DND-41 (cell line): ENCODE results near the gene SIGLEC9.

Experiments used
- ATAC-seq: fragments of 200-7000 bp; cut with Tn5 transposase; 3 replicates; pipeline ENCODE4 v1.9.1; 2021; ENCODE audit warnings: low read depth; ENCODE audit not compliant: insufficient read depth
- DNase-seq: peaks from one replicate; pipeline ENCODE4 v3.0.0-alpha.2; 2020
- H2AFZ ChIP-seq: 2 replicates; pipeline ENCODE4 v1.6.0; 2012; ENCODE audit warnings: low read depth, low read length
- H3K27ac ChIP-seq: 2 replicates; pipeline ENCODE4 v1.5.1; 2012; ENCODE audit warnings: low read length, inconsistent platforms
- H3K27me3 ChIP-seq: fragments of 200-600 bp; sonication (generic); 2 replicates; pipeline ENCODE4 v1.6.0; 2012; ENCODE audit warnings: low read length, mild to moderate bottlenecking, inconsistent platforms; ENCODE audit not compliant: insufficient read depth, poor library complexity
- H3K36me3 ChIP-seq: 2 replicates; pipeline ENCODE4 v1.5.1; 2012; ENCODE audit warnings: low read length, inconsistent platforms; ENCODE audit not compliant: insufficient read depth
- H3K4me1 ChIP-seq: 2 replicates; pipeline ENCODE4 v1.5.1; 2012; ENCODE audit warnings: mild to moderate bottlenecking, low read length; ENCODE audit not compliant: insufficient read depth
- H3K4me2 ChIP-seq: 2 replicates; pipeline ENCODE4 v1.6.0; 2012; ENCODE audit warnings: mild to moderate bottlenecking, moderate library complexity, low read length, inconsistent platforms; ENCODE audit not compliant: insufficient read depth
- H3K4me3 ChIP-seq, 2 experiments: fragments of 200-600 bp in 1 of 2; shearing (Covaris generic) in 1 of 2; 2 replicates each; pipeline ENCODE4 v1.5.1; 2012 to 2016; ENCODE audit warnings: inconsistent platforms in 2 of 2, low read length in 2 of 2, mild to moderate bottlenecking in 2 of 2, low read depth in 1 of 2, moderate library complexity in 1 of 2
- H3K79me2 ChIP-seq: 2 replicates; pipeline ENCODE4 v1.6.0; 2012; ENCODE audit warnings: low read length, inconsistent platforms; ENCODE audit not compliant: insufficient read depth
- H3K9ac ChIP-seq: 2 replicates; pipeline ENCODE4 v1.6.0; 2012; ENCODE audit warnings: low read depth, mild to moderate bottlenecking, inconsistent platforms, low read length, moderate library complexity
- H3K9me3 ChIP-seq: 2 replicates; pipeline ENCODE4 v1.5.1; 2012; ENCODE audit warnings: low read length, moderate library complexity, mild to moderate bottlenecking, inconsistent platforms; ENCODE audit not compliant: insufficient read depth, severe bottlenecking
- H4K20me1 ChIP-seq: 2 replicates; pipeline ENCODE4 v1.6.0; 2012; ENCODE audit warnings: low read length; ENCODE audit not compliant: insufficient read depth
- EZH2 ChIP-seq: IDR thresholded peaks from 3 replicates; pipeline ENCODE4 v1.6.1; 2012; ENCODE audit warnings: borderline replicate concordance, low read depth, mild to moderate bottlenecking, moderate library complexity, low read length, inconsistent platforms; ENCODE audit not compliant: severe bottlenecking
- TF ChIP-seq, protein P1 (sequence below): IDR thresholded peaks from 2 replicates; pipeline ENCODE4 v1.5.1; 2012; ENCODE audit warnings: borderline replicate concordance, low read length, moderate library complexity, mild to moderate bottlenecking; ENCODE audit not compliant: poor library complexity, severe bottlenecking; ENCODE audit errors: extremely low read depth

SIGLEC9 gene

DNA sequence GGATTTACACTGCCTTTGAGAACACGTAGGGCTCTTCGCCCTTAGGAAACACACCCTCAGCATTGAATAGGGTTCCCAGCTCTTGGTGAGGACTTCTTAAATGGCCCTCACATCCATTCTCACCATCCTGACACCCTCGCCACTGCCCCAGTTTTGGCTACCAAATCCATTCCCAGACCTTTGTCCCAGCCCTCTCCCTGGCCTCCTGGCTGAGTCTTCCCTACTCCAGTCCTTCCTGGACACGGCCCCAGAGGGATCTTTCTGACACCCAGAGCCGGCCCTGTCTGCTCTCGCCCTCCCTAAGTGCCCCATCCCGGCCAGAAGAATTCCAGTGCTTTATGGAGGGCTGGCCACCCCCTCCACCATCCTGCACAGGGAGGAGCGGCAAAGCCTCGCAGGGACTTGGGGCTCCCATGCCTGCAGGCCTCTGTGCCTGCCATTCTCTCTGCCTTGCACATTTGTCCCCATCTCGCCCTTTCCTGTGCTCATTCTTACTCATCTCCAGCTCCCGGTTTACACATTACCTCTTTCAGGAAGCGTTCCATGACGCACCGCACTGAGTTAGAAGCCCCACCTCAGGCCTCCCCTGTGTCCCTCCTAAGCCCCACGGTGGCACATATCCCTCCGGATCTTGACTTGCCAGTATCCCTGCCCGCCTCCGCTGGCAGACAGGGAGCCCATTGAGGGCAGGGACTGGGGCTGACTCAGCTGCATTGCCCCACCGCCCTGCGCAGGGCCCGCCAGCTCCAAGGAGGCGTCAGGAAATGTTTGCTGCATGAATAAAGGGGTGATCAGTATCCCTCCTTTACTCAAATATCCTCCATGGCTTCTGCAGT is 31.0 kb upstream of the SIGLEC9 start:
- TF ChIP-seq, protein P1, sequence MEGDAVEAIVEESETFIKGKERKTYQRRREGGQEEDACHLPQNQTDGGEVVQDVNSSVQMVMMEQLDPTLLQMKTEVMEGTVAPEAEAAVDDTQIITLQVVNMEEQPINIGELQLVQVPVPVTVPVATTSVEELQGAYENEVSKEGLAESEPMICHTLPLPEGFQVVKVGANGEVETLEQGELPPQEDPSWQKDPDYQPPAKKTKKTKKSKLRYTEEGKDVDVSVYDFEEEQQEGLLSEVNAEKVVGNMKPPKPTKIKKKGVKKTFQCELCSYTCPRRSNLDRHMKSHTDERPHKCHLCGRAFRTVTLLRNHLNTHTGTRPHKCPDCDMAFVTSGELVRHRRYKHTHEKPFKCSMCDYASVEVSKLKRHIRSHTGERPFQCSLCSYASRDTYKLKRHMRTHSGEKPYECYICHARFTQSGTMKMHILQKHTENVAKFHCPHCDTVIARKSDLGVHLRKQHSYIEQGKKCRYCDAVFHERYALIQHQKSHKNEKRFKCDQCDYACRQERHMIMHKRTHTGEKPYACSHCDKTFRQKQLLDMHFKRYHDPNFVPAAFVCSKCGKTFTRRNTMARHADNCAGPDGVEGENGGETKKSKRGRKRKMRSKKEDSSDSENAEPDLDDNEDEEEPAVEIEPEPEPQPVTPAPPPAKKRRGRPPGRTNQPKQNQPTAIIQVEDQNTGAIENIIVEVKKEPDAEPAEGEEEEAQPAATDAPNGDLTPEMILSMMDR = no peak
- TF ChIP-seq EZH2 = no peak

DNA sequence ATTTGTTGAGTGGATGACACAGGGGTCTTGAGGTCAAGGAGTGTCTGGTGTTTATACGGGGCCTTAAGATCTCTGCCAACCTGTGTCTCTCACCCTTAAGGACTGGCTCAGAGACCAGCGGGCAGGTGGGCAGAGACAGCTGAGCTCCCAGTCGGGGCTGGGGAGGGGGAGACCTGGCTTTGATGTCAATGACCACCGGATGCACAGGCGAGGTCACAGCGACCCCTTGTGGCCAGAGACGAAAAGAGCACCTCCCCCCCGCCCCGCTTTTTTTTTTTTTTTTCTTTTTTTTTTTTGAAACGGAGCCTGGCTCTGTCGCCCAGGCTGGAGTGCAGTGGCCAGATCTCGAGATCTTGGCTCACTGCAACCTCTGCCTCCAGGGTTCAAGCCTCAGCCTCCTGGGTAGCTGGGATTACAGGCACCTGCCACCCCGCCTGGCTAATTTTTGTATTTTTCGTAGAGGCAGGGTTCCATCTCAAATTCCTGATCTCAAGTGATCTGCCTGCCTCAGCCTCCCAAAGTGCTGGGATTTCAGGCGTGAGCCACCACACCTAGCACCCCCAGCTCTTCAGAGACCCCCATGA is 29.9 kb upstream of the SIGLEC9 start:
- TF ChIP-seq EZH2 = no peak
- TF ChIP-seq, protein P1 = peak; percentile 70
- Histone ChIP-seq H4K20me1 (peaks cover 29% of the 10 kb centered on the region), H3K4me2 (no peak overlapping the region), H2AFZ (no peak overlapping the region), H3K27me3 (no peaks in the 10 kb centered on the region), H3K9me3 (no peaks in the 10 kb centered on the region), H3K27ac (no peak overlapping the region), H3K4me3 (no peak overlapping the region), H3K36me3 (peaks cover 18% of the 10 kb centered on the region), H3K79me2 (no peaks in the 10 kb centered on the region; the same call in 1 of the 2 replicates), H3K9ac (no peak overlapping the region), H3K4me1 (no peaks in the 10 kb centered on the region)
- ATAC-seq (no peak), DNase-seq (peak; percentile 27)

More for the DNA sequence above, 31.0 kb upstream of the SIGLEC9 start:
- Histone ChIP-seq H3K27ac (no peak overlapping the region), H2AFZ (no peak overlapping the region), H3K27me3 (no peaks in the 10 kb centered on the region), H3K79me2 (no peaks in the 10 kb centered on the region), H3K4me3 (no peak overlapping the region), H3K9me3 (no peaks in the 10 kb centered on the region), H3K4me1 (no peaks in the 10 kb centered on the region), H3K36me3 (peaks cover 9% of the 10 kb centered on the region), H4K20me1 (peaks cover 22% of the 10 kb centered on the region), H3K9ac (no peak overlapping the region), H3K4me2 (no peak overlapping the region)
- DNase-seq (no peak), ATAC-seq (no peak)

DNA sequence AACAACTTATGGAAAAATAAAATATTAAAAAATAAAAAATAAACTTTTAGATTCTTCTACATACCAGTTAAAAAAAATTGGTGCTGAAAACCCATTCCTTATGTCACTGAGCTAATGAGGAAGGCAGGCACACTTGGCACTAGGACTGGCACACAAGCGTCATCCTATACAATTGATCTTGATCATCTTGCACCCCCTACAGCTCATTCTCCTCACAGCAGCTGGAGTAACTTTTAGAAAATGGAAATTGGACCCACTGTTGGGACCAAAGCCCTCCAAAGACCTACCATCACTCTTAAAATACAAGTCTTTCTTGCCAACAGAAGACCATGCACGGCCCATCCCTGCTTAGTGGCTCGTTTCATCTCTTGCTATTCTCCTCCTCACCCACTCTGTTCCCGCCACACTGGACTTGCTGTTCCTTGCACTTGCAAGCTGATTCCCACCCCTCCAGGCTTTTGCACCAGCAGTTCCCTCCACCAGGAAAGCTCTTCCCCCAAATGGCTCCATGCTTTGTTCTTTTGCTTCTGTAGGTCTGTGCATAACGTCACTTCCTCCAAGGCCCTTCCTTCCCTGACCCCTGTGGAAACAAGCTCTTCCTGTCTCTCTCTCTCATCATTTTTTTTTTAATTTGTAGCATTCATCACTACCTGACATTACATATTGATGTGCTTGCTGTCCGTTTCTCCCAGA is 28.1 kb upstream of the SIGLEC9 start:
- Histone ChIP-seq H4K20me1 (peaks cover 36% of the 10 kb centered on the region), H3K4me2 (no peak overlapping the region)

More for the DNA sequence above, 28.1 kb upstream of the SIGLEC9 start:
- no peaks in the 10 kb centered on the region for H3K27me3 ChIP-seq
- H2AFZ ChIP-seq = no peak overlapping the region
- no peak overlapping the region for H3K9ac ChIP-seq
- no peak overlapping the region for H3K4me3 ChIP-seq
- ATAC-seq (0 out of 3 replicates have a peak, but pooled peaks have one; percentile 33), DNase-seq (no peak)
- H3K27ac ChIP-seq = no peak overlapping the region
- peaks cover 33% of the 10 kb centered on the region for H3K36me3 ChIP-seq
- H3K79me2 ChIP-seq = peaks cover 4% of the 10 kb centered on the region
- no peaks in the 10 kb centered on the region for H3K9me3 ChIP-seq
- TF ChIP-seq, protein P1 = peak; percentile 51
- no peak for TF ChIP-seq EZH2
- no peaks in the 10 kb centered on the region for H3K4me1 ChIP-seq
